ENCODE measurements around the gene LETM1.
A peak's percentile ranks its signal among the peaks of the same experiment; 100 is the strongest.
"Not testable (repeated sequence)": the region's sequence is repeated elsewhere in the genome, so short reads cannot be mapped to it uniquely, and the experiment has no call there.

LETM1 gene

DNA sequence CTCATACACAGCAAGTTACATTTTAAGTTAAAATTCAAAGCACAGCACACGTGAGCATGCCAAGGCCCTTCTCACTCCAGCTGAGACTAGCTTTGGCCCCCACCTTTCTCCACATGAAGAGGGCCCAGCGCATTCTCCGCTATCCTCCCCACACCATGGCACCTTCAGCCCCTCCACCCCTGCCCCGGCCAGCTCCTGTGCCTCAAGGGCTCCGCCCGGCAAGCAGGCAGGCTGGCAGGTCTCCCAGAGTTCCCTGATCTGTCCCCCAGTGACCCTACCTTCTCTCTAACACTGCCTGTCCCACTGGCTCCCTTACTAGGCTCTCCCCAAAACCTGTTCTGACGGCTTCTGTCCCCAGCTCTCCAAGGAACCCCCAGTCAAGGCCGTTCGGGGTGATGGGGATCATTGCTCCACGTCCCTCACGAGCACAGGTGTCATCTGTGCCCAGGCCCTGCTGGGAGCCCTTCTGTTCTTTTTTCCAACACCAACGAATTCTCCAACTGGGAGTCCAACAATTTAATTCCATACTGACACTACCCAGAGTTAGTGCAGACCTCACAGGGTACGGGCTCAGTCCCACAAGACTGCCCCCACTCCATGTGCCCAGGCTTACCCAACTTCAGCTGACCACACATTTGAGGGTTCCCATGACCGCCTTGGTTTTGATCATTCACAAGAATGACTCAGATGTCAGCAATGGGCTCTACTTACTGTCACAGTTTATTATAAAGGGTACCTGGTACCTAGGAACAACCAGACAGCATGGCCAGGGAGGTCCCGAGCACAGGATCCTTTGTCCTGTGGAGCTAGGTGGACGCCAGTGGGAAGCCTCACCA is 4.2 kb downstream of the LETM1 start:
- no peak for DNase-seq (ENCODE audit: low spot score)

DNA sequence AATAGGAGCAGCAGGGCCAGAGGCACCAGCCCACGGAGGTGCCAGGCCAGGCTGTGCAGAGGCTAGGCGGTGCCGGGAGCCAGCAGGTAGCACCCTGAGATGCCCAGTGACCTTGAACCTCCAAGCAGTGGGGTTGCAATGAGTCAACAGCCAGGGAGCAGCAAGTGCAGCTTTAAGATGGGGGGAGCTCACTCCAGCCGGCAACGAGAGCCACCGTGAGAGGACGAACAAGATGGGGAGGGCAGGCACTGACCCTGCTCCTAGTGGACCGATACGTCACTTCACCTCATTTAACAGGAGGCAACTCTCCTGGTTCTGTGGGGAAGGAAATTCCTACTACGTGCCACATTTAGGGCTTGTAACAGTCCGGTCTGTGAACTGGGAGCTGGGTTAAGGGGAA is 4.8 kb downstream of the LETM1 start:
- DNase-seq (ENCODE audit: low spot score), result peak; percentile 47

DNA sequence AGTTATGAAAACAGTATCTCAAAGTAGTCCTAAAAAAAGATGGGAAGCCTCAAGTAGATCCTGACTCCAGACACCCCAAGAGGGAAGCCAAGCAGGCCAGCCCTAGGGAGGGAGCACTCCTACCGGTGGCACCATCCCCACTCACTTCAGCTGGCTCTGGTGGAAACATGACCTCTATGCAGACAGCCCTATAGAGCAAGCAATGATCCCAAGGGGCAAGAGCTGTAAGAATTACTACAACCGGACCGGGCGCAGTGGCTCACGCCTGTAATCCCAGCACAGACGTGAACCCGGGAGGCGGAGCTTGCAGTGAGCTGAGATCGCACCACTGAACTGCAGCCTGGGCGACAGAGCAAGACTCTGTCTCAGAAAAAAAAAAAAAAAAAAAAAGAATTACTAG is 5.7 kb downstream of the LETM1 start:
- DNase-seq (ENCODE audit: low spot score), result no peak

DNA sequence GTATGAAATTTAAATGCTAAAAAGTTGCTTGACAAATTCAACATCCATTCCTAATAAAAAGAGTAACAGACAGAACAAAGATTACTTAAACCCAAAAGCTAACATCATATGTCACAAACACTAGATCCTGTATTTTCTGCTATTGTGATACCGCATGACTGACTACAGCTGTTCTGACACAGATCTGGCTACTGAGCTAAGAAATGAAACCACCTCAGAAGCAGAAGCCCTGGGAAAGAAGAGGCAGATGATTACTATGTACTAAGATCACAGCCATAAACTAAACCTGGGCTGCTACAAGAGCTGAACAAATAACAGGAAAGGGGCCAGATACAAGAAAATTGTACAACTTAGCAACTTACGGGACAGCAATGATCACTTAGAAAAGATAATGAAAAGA is 9.4 kb downstream of the LETM1 start:
- DNase-seq (ENCODE audit: low spot score), result no peak

- DNase-seq (ENCODE audit: low spot score), result not testable (repeated sequence)
These were observed 11.3 kb downstream of the LETM1 start for GRCh38 chr4:1844618-1845017.

DNA sequence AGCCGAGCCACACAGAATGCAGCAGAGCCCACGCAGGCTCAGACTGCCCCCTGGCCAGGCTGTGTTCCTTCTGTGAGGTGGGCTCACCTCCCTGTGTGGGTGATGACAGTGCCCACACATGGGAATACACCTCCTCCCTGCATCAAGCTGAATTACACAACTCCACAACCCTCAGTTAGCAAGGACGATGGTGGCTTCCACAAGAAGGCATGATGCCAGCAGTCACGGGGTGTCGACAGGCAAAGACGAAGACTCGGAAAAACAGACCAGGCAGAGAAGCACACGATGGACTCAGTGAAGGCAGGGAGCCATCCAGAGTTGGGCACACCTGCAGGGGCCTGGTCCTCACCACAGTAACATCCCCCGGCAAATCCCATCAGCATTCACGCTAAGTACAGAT is 12.1 kb downstream of the LETM1 start:
- DNase-seq (ENCODE audit: low spot score), result no peak

DNA sequence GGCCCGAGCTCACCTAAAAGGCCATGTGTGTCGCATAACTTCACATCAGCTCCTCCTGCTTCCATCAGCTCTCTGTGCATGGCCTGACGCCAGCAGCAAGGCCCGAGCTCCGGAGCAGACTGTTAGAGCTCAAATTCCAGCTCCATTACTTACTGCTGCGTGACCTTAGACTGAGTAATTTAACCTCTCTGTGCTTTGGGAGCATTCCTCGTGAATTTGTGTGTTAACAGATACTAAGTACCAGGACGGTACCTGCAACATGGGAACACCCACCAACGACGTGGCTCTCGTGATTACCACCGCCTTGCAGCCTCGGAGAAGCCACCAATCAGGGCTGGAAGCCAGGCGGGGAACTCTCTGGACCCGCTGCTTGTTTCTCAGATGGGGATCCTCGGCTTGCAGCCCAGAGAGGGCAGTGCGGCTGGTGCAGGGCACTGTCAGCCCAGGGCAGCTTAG is 12.9 kb downstream of the LETM1 start:
- DNase-seq (ENCODE audit: low spot score), result no peak

- no peak for DNase-seq (ENCODE audit: low spot score)
These were observed 13.5 kb downstream of the LETM1 start for GRCh38 chr4:1842339-1842895.

GRCh38 chr4:1841887-1842210 is 14.1 kb downstream of the LETM1 start:
- no peak for DNase-seq (ENCODE audit: low spot score)

DNA sequence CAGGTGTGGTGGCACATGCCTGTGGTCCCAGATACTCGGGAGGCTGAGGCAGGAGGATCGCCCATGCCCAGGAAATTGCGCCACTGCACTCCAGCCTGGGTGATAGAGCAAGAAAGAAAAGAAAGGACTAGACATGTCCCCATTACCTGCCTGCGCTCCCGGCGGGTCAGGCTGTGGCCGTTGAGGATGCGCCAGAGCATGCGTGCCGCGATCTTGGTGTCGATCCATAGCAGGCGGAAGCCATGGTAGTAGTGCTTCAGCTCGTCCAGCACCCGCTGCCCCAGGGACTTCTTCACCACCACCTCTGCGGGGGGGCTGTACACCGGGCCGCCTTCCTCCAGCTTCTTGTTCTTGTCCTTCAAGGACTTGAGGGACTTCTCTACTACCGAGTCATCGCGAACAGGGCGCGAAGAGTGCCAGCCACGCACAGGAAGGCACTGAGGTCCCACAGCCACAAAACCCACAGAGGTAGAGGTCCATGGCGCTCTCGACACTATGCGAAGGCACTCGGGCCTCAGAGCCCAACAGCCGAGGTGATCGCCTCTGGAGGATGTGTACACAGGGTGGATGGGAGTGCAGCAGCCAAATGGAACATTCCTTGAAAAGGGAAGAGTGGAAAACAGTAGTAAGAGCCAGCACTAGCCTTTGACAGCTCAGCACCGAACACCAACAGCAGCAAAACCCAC is 14.6 kb downstream of the LETM1 start:
- no peak for DNase-seq (ENCODE audit: low spot score)

DNA sequence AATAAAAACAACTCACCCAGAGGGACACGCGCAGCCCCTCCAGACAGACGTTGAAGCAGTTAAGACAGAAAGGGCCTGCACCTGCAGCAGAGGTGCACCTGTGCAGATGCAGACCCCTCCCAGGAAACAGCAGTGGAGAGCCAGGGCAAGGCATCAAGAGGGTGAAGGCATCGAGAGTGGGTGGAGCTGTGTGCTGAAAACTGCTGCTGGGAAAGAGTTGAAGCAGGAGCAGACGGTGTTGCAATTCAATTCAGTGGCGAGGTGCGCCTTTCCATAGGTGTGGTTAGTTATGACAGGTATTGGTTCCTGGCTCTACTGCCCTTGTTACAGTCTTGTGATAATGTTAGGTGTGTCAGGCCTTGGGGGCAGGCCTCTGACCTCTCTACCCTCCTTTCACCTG is 16.7 kb downstream of the LETM1 start:
- no peak for DNase-seq (ENCODE audit: low spot score)

DNA sequence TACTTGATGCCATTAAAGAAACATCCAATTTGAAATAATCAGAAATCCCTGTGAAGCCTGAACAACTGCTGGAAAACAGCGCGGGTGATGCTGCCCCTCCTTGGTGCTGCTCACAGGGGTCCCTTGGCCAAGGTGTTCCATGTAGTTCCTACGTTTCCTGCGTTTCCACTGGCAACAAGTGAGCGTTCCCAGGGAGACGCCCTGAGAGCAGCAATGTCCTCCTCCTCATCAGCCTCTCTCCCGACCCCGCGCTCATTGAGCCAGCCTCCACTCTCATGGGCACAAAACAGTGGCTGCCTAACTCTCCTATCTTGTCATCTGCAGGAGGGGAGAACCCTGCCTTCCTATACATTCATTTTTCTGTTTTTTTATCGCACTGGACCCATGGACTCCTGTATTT is 18.9 kb downstream of the LETM1 start:
- DNase-seq (ENCODE audit: low spot score), result no peak

DNA sequence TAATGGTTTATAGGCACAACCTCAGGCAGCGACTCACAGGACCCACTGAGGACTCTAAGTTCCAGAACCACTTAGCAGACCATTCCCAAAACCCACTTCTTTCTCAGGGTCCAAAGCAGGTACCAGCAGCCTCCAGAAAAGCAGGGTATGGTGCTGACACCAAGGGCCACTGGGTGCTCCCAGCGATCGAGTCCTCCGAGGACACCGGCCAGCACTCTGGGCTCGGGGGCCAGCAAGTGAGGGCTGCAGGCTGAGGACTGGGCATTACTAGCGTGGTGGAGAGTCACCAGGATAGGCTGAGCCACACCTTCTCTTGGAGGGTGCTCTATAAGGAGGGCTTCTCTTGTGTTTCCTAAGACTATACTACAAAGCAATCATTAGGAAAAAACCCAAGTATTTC is 19.3 kb downstream of the LETM1 start:
- DNase-seq (ENCODE audit: low spot score), result no peak

GRCh38 chr4:1835836-1836235 is 20.1 kb downstream of the LETM1 start:
- DNase-seq (ENCODE audit: low spot score), result not testable (repeated sequence)

DNA sequence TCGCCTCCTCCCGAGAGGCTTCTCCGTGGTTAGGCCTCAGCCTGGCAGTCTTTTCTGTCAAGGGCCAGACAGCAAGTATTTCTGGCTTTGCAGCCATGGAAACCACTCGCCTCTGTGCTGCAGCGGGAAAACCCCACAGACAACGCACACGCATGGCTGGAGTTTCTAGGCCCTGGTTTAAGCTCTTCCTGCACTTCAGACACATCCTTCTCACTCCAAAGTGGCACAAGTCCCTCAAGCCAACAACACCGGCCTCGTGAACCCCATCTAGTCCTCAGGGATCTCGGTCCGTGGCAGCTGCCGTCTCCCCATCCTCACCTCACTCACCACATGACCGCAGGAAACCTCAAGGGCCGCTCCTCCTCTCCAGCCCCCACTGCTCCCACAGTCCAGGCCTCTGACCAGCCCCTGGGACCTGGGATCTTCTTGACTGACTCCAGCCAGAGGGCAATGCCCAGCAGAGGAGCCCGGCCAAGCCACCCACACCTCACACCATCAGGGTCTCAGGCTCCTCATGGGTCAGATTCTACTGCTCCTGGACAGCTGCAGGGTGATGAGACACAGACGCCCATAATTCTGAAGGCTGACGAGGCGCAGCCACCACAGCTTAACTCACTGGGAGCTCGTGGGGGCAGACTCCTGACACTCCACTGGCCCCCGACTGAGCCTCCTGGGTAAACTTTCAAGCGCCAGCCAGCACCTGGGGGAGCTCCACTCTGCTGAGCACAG is 21.7 kb downstream of the LETM1 start:
- DNase-seq (ENCODE audit: low spot score), result no peak

GRCh38 chr4:1833307-1834046 is 22.5 kb downstream of the LETM1 start:
- no peak for DNase-seq (ENCODE audit: low spot score)

GRCh38 chr4:1832690-1833089 is 23.3 kb downstream of the LETM1 start:
- no peak for DNase-seq (ENCODE audit: low spot score)

DNA sequence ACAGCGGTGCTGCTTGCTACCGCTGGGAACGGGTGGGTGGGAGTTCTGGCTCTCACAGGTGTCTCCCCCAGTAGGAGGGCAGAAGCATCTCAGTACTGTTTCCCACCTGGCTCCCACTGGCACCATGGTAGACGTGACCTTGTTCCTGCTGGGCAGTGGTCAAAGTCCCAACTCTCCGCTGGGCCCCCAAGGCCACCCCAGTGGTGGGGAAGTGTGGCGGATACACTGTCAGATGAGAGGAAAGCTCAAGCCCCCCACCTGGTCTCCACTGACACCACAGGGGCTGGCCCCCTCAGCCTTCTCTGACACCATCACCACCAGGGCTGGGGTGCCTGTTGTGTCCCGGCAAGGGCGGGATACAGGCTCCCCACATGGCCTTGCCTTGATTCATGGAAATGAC is 24.6 kb downstream of the LETM1 start:
- no peak for DNase-seq (ENCODE audit: low spot score)

- no peak for DNase-seq (ENCODE audit: low spot score)
These were observed 25.2 kb downstream of the LETM1 start for GRCh38 chr4:1830642-1831228.

- DNase-seq (ENCODE audit: low spot score), result no peak
These were observed 25.7 kb downstream of the LETM1 start for GRCh38 chr4:1830234-1830633.

DNA sequence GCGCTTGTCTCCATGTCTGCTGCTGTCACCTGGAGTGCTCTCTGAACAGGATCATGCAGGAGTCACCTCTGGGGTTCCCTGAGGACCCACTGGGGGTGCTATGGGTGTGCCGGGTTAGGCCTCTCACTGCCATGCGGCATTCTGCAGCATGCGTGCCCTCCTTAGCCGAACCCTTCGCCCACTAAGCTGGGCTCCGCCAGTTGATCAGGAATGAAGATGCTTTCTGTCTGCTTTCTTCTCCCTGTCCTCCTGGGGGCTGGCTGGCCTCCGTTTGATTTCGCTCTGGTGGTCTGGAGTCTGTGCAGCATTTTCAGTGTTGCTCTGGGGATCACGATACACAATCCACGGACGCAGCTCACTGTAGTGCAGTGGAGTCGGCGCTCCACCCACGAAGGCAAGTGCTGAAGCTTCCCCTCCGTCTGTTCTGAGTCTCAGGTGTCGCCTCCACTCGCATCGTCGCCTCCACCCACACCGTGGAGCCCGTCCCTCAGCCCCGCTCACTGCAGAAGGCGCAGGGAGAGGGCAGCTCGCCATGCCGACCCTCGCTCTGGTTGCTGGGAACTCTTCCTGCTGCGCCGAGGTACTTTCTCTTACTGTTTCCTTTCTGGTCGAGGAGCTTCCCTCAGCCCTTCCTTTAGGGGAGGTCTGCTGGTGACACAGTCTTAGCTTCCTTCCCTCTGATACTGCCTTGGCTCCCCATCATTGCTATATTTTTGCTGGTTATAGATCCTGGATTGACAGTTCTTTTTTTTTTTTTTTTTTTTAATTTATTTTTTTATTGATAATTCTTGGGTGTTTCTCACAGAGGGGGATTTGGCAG is 29.2 kb downstream of the LETM1 start:
- DNase-seq (ENCODE audit: low spot score), result no peak
